PC-9 (cell line): Measurements from ENCODE around the gene RFX2.

Experiments used
- EZH2 ChIP-seq: fragments of 200-600 bp; sonication (generic); IDR thresholded peaks from 2 replicates; pipeline ENCODE4 v1.8.0; 2017; ENCODE audit warnings: antibody characterized with exemption, low read depth
- TF ChIP-seq, protein P1 (sequence below): fragments of 200-600 bp; sonication (generic); conservative IDR thresholded peaks from 2 replicates; pipeline ENCODE4 v1.6.1; 2017; ENCODE audit warnings: mixed run types, antibody characterized with exemption, mild to moderate bottlenecking, moderate library complexity

GRCh38 chr19:6110360-6110977 is at the start of gene RFX2:
- TF ChIP-seq, protein P1, sequence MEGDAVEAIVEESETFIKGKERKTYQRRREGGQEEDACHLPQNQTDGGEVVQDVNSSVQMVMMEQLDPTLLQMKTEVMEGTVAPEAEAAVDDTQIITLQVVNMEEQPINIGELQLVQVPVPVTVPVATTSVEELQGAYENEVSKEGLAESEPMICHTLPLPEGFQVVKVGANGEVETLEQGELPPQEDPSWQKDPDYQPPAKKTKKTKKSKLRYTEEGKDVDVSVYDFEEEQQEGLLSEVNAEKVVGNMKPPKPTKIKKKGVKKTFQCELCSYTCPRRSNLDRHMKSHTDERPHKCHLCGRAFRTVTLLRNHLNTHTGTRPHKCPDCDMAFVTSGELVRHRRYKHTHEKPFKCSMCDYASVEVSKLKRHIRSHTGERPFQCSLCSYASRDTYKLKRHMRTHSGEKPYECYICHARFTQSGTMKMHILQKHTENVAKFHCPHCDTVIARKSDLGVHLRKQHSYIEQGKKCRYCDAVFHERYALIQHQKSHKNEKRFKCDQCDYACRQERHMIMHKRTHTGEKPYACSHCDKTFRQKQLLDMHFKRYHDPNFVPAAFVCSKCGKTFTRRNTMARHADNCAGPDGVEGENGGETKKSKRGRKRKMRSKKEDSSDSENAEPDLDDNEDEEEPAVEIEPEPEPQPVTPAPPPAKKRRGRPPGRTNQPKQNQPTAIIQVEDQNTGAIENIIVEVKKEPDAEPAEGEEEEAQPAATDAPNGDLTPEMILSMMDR: no peak
- no peak for TF ChIP-seq EZH2
